Measurements from ENCODE around the gene SP6. TPM values are rescaled to one million over a fixed set of nuclear protein-coding genes. Genes with fewer than 3 reads are reported as not detected.

Gene SP6
- total and polyA plus RNA-seq, 2 of the 8 experiments (the other 6 are each of a cell fraction or from before 2014, with no cell fraction given), result 1.2 to 1.5 TPM

GRCh38 chr17:47888293-47888692 is 37.3 kb upstream of the SP6 start:
- H3K56ac ChIP-seq (replicated peaks; ENCODE audit: insufficient read length, low read depth, low read length), result no peak overlapping the region
- no peaks in the 10 kb centered on the region for H3K79me2 ChIP-seq (ENCODE audit: control insufficient read depth in 1 of 2, insufficient read depth in 2 of 2, low read length in 2 of 2)
- H4K8ac ChIP-seq (ENCODE audit: extremely low read depth, insufficient read depth, low read length), result no peak overlapping the region
- H4K91ac ChIP-seq (replicated peaks; ENCODE audit: insufficient read length, low read length), result no peak overlapping the region
- no peak overlapping the region for H3K23ac ChIP-seq (ENCODE audit: insufficient read length)
- DNase-seq (ENCODE audit: low read depth in 1 of 2, low spot score in 2 of 2), result no peak
- no peak overlapping the region; the same call in 1 of the 2 replicates for H2BK5ac ChIP-seq (ENCODE audit: low read depth, low read length)
- FAIRE-seq, result no peak
- no peak for TF ChIP-seq TBP (IDR thresholded peaks at IDR 0.05; ENCODE audit: low read depth, low read length)
- no peak for TF ChIP-seq CHD2 (IDR thresholded peaks at IDR 0.05; ENCODE audit: low read length)
- no peak overlapping the region for H2BK15ac ChIP-seq (ENCODE audit: low read length)
- H3K4me2 ChIP-seq (ENCODE audit: insufficient read depth in 1 of 2, low read depth in 2 of 2, low read length in 2 of 2), result no peak overlapping the region
- no peak overlapping the region for H3K4me3 ChIP-seq (ENCODE audit: extremely low read depth in 1 of 4, insufficient read depth in 2 of 4, low read depth in 3 of 4, low read length in 4 of 4)
- no peak overlapping the region for H3K9ac ChIP-seq (replicated peaks in 1 of 4; ENCODE audit: extremely low read depth in 1 of 4, low read depth in 3 of 4, low read length in 3 of 4)
- H3K9me3 ChIP-seq (ENCODE audit: insufficient read depth in 2 of 2, low read depth in 1 of 2, low read length in 1 of 2), result no peaks in the 10 kb centered on the region
- H3K18ac ChIP-seq (ENCODE audit: extremely low read depth, low read length), result no peak overlapping the region
- H2BK120ac ChIP-seq (replicated peaks; ENCODE audit: low read depth, low read length), result no peak overlapping the region
- WGBS, 2 experiments (ENCODE audit: extremely low coverage in 1 of 2, insufficient coverage in 1 of 2, insufficient read length in 1 of 2, insufficient replicate concordance in 2 of 2, low coverage in 1 of 2, low lambda C conversion rate in 2 of 2, missing lambda C conversion rate in 1 of 2), result 92% methylated on average over 6 of the region's 6 CpGs; no CpG with 5 or more reads in 1 of the 2 experiments
- H2AK5ac ChIP-seq (ENCODE audit: low read depth, low read length), result no peak overlapping the region
- no peak overlapping the region for H2AFZ ChIP-seq (ENCODE audit: low read length)
- no peak overlapping the region for H3K27ac ChIP-seq (ENCODE audit: low read depth, low read length)
- peaks cover 0 to 13% (median 8%) of the 10 kb centered on the region in 4 experiments; a peak in 6 of 7 replicates for H3K4me1 ChIP-seq (replicated peaks in 1 of 4; ENCODE audit: control insufficient read depth in 3 of 4, insufficient read depth in 4 of 4, low read length in 3 of 4)
- no peaks in the 10 kb centered on the region for H3K36me3 ChIP-seq (ENCODE audit: control insufficient read depth in 2 of 4, insufficient read depth in 4 of 4, low read length in 3 of 4)
- ChIA-PET POLR2A (ENCODE audit: partially characterized antibody) (interaction anchor here (0.6 to 8.9 kb wide), 3 partner anchors 16 to 142 kb away, joined by 3 to 134 read pairs (median 6); partner anchors contain the start of genes SCRN2 and SP6), CTCF (ENCODE audit: partially characterized antibody) (interaction anchor here (0.6 to 18.8 kb wide), 7 partner anchors 15 to 1512 kb away, joined by 3 to 1206 read pairs (median 3); partner anchors contain the start of genes LRRC46, MRPL10, SCRN2 and SP6)
- H3K14ac ChIP-seq (ENCODE audit: insufficient read length), result no peak overlapping the region
- no peaks in the 10 kb centered on the region for H3K79me1 ChIP-seq (ENCODE audit: low read depth, low read length)
- H2BK20ac ChIP-seq (ENCODE audit: low read length), result no peak overlapping the region
- no peaks in the 10 kb centered on the region for H4K20me1 ChIP-seq (replicated peaks in 1 of 2; ENCODE audit: control insufficient read depth in 1 of 2, insufficient read depth in 2 of 2, low read length in 2 of 2)
- H3K27me3 ChIP-seq (replicated peaks in 1 of 4; ENCODE audit: control insufficient read depth in 3 of 4, extremely low read depth in 1 of 4, insufficient read depth in 3 of 4, low read length in 3 of 4), result no peaks in the 10 kb centered on the region
- H3K23me2 ChIP-seq (ENCODE audit: low read depth, low read length), result no peaks in the 10 kb centered on the region
- H2BK12ac ChIP-seq (ENCODE audit: low read depth, low read length), result no peak overlapping the region; the same call in 1 of the 2 replicates
- H4K5ac ChIP-seq (ENCODE audit: insufficient read length, low read depth, low read length), result no peak overlapping the region
- H3K4ac ChIP-seq (replicated peaks; ENCODE audit: insufficient read length, low read depth, low read length), result no peak overlapping the region

Measured in H1 (cell line).